ENCODE data around the gene KCNMA1.
A peak's percentile ranks its signal among the peaks of the same experiment; 100 is the strongest.

The KCNMA1 gene

DNA sequence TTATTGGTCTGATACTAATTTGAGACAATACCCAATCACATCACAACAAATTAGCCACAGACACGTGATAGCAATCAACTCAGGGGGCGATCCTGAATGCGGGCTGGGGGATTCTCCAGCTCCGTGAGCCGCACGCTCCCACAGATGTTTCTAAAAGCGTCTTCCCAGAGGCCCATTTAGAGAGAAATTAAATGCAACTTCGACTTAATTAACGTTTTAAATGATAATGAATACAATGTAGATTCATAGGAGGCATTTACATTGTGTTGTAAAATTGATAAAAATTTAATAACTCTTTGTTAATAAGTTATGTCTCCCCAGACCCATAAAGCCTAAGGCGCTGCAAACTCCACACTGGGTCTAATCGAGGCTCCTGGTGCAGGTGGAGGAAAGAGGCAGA is 642.6 kb downstream of the KCNMA1 start:
- TF ChIP-seq, protein P1, sequence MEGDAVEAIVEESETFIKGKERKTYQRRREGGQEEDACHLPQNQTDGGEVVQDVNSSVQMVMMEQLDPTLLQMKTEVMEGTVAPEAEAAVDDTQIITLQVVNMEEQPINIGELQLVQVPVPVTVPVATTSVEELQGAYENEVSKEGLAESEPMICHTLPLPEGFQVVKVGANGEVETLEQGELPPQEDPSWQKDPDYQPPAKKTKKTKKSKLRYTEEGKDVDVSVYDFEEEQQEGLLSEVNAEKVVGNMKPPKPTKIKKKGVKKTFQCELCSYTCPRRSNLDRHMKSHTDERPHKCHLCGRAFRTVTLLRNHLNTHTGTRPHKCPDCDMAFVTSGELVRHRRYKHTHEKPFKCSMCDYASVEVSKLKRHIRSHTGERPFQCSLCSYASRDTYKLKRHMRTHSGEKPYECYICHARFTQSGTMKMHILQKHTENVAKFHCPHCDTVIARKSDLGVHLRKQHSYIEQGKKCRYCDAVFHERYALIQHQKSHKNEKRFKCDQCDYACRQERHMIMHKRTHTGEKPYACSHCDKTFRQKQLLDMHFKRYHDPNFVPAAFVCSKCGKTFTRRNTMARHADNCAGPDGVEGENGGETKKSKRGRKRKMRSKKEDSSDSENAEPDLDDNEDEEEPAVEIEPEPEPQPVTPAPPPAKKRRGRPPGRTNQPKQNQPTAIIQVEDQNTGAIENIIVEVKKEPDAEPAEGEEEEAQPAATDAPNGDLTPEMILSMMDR (IDR thresholded peaks at IDR 0.05; ENCODE audit: low read depth, low read length), result no peak
- no peak overlapping the region for H3K4me3 ChIP-seq (ENCODE audit: low read depth, low read length)

DNA sequence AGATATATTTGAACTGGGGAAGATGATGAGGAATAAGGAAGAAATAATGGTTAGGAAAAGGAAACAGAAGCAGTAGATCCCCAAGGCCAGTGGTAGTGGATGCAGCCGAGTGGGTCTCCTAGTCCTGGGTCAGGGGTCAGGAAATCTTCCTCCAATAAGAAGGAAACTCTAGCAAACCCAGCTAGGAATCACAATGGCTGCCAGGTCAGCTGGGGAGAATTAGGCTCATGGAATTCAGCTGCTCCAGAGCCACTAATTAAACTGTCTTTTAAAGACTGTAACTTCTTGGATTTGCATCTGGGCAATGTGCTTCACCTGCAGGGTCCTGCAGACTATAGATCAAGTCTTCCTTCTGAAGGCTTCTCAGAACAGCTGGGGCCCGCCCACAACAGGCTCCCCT is 644.4 kb downstream of the KCNMA1 start:
- no peak overlapping the region for H3K4me3 ChIP-seq (ENCODE audit: low read depth, low read length)
- TF ChIP-seq, protein P1 (IDR thresholded peaks at IDR 0.05; ENCODE audit: low read depth, low read length), result no peak

DNA sequence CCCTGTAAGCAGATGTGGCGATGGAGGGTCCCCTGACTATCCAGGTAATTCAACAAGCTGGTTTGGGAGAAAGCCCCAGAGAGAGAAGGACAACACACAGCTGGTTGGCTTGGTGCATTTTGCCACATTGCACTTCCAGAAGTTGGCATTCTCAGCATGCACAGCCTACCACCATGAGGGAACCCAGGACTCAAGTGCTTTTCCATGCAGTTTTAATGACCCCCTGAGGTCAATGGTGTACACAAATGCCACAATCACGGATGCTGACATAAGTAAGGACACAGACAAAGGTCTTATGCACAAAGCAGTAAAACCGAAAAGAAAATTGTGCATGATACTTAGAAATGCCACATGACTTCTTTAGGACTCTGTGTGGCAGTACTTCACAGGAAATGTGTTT is 645.1 kb downstream of the KCNMA1 start:
- TF ChIP-seq, protein P1 (IDR thresholded peaks at IDR 0.05; ENCODE audit: low read depth, low read length), result no peak
- no peak overlapping the region for H3K4me3 ChIP-seq (ENCODE audit: low read depth, low read length)

DNA sequence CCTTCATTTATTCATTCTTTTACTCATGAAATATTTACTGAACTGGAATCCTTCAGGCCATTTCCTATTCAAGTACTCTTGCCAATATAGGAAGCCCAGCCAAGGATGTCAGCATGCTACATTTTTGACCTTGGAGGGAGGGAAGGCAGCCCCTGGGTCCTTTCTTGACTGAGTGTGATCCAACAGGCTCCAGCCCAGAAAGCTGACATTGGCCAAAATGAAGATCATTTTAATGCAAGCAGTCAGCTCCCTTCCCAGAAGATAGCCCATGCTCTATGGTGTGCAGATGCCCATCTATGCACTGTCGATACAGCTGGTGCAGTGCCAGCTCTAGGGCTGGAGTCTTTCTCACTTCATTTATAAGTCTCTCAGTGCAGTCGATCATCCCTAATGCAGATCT is 646.0 kb downstream of the KCNMA1 start:
- TF ChIP-seq, protein P1 (IDR thresholded peaks at IDR 0.05; ENCODE audit: low read depth, low read length), result no peak
- H3K4me3 ChIP-seq (ENCODE audit: low read depth, low read length), result no peak overlapping the region

DNA sequence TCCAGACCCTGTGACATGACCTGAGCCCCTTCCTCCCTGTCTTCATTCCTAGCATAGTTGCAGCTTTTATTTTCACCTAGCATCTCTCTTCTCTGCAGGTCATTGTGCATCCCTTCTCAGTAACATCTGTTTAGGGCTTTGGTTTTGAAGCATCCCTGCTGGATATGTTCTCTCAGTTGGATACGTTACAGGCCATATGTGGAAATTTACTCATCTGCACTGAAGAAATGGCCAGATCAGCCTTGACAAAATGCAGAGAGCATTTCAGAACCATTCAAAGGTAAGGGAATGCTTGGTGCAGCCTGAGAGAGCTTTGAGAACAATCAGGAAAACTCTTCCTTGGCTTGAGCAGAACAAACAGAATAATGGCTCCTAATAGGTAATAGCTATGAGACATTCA is 647.0 kb downstream of the KCNMA1 start:
- H3K4me3 ChIP-seq (ENCODE audit: low read depth, low read length), result no peak overlapping the region
- TF ChIP-seq, protein P1 (IDR thresholded peaks at IDR 0.05; ENCODE audit: low read depth, low read length), result no peak

GRCh38 chr10:76984559-76985443 is 652.8 kb downstream of the KCNMA1 start:
- TF ChIP-seq, protein P1 (IDR thresholded peaks at IDR 0.05; ENCODE audit: low read depth, low read length), result peak; percentile 89

GRCh38 chr10:76983624-76984023 is 654.0 kb downstream of the KCNMA1 start:
- TF ChIP-seq, protein P1 (IDR thresholded peaks at IDR 0.05; ENCODE audit: low read depth, low read length), result no peak
- no peak overlapping the region for H3K4me3 ChIP-seq (ENCODE audit: low read depth, low read length)

More at GRCh38 chr10:76984559-76985443, 652.8 kb downstream of the KCNMA1 start:
- no peak overlapping the region for H3K4me3 ChIP-seq (ENCODE audit: low read depth, low read length)
